ENCODE results near the gene SLC2A11. TPM values are rescaled to one million over a fixed set of nuclear protein-coding genes. Genes with fewer than 3 reads are reported as not detected.

Gene SLC2A11
- total RNA-seq, 4 donors from 2014 or later = 6.9 to 28.9 (median 13.4) TPM

- Histone ChIP-seq H3K4me1 (peaks cover 0 to 19% (median 11%) of the 10 kb centered on the region in 4 donors), H3K27ac (peak overlapping the region in 3 of 4 donors; percentile 6 to 91 (median 78))
- WGBS, 2 donors = 57 to 60% methylated on average over 11 of the region's 11 CpGs
Observed at GRCh38 chr22:23888615-23889401, 31.1 kb downstream of the SLC2A11 start.

DNA sequence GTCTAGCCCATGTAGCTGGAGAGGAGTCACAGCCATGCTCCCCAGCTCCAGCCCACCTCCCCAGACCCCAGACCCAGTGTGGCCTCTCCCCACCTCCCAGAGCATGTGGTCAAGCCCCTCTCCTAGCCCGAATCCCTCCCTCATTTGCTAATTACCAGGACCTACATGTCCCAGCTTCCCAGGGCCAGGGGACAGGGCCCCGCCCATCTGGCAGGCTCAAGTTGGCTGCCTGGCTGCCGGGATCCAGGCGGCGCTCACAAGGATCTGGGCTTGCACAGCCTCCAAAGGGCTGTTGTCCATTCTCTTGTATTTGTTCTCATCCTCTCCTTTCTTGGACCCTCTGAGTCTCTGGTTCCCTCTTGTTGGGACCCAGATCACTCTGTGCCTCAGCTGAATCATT lies 31.9 kb downstream of the SLC2A11 start:
- Histone ChIP-seq H3K27ac (peak overlapping the region in 3 of 4 donors; percentile 4 to 91 (median 78)), H3K27me3 (no peaks in the 10 kb centered on the region), H3K36me3 (peaks cover 0 to 7% (median 0%) of the 10 kb centered on the region in 3 donors), H3K9me3 (no peaks in the 10 kb centered on the region), H3K4me3 (no peak overlapping the region), H3K4me1 (peaks cover 0 to 21% (median 13%) of the 10 kb centered on the region in 4 donors)
- DNase-seq (ENCODE audit: low spot score in 2 of 2) = no peak
- 62 to 63% methylated on average over 5 of the region's 5 CpGs for WGBS, 2 donors
- TF ChIP-seq CTCF (IDR thresholded peaks at IDR 0.05) = no peak
- TF ChIP-seq POLR2A (IDR thresholded peaks at IDR 0.05) = no peak
- no peak for TF ChIP-seq EP300 (IDR thresholded peaks at IDR 0.05)

More at GRCh38 chr22:23888615-23889401, 31.1 kb downstream of the SLC2A11 start:
- Histone ChIP-seq H3K36me3 (peaks cover 0 to 15% (median 0%) of the 10 kb centered on the region in 3 donors), H3K9me3 (no peaks in the 10 kb centered on the region), H3K4me3 (no peak overlapping the region), H3K27me3 (no peaks in the 10 kb centered on the region)
- TF ChIP-seq EP300 (IDR thresholded peaks at IDR 0.05) = no peak
- no peak for TF ChIP-seq POLR2A (IDR thresholded peaks at IDR 0.05)
- peak in 1 of 5 experiments; percentile 8 for TF ChIP-seq CTCF (IDR thresholded peaks at IDR 0.05)
- DNase-seq (ENCODE audit: low spot score in 2 of 2) = no peak

GRCh38 chr22:23891726-23892125 lies 34.1 kb downstream of the SLC2A11 start:
- H3K9me3 ChIP-seq = no peaks in the 10 kb centered on the region
- TF ChIP-seq CTCF (IDR thresholded peaks at IDR 0.05) = no peak
- TF ChIP-seq POLR2A (IDR thresholded peaks at IDR 0.05) = no peak
- no peak for TF ChIP-seq EP300 (IDR thresholded peaks at IDR 0.05)
- no peak overlapping the region for H3K27ac ChIP-seq
- H3K27me3 ChIP-seq = no peaks in the 10 kb centered on the region
- no peak for DNase-seq (ENCODE audit: low spot score in 2 of 2)
- 83 to 98% methylated on average over 7 of the region's 7 CpGs for WGBS, 2 donors
- H3K4me1 ChIP-seq = peaks cover 0 to 39% (median 22%) of the 10 kb centered on the region in 4 donors
- H3K36me3 ChIP-seq = peaks cover 0 to 8% (median 0%) of the 10 kb centered on the region in 3 donors
- no peak overlapping the region for H3K4me3 ChIP-seq

GRCh38 chr22:23892130-23892529 lies 34.5 kb downstream of the SLC2A11 start:
- Histone ChIP-seq H3K9me3 (no peaks in the 10 kb centered on the region), H3K27me3 (no peaks in the 10 kb centered on the region), H3K27ac (no peak overlapping the region), H3K36me3 (peaks cover 0 to 12% (median 0%) of the 10 kb centered on the region in 3 donors), H3K4me3 (no peak overlapping the region), H3K4me1 (peaks cover 0 to 39% (median 22%) of the 10 kb centered on the region in 4 donors)
- 93% methylated on average over 2 of the region's 2 CpGs for WGBS, 2 donors
- TF ChIP-seq EP300 (IDR thresholded peaks at IDR 0.05) (no peak), CTCF (IDR thresholded peaks at IDR 0.05) (no peak), POLR2A (IDR thresholded peaks at IDR 0.05) (no peak)
- no peak for DNase-seq (ENCODE audit: low spot score in 2 of 2)

DNA sequence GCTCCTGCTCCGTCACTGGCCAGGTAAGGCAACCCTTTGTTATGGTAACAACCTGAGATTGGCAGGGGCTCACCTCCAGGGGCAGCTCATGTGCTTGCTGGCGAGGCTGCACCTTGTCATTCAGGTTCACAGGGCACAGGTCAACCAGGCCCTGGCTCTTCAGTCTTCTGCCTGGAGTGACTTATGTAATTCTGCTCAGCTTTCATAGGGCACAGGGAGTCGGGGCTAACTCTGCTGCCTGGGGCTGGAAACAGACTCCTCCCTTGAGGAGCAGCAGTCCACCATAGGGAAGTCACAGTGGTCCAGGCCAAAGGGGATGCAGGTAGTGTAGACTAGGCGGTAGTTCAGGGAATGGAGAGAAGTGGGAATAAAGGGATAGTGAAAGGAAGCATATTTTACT lies 35.0 kb downstream of the SLC2A11 start:
- DNase-seq (ENCODE audit: low spot score in 2 of 2) = no peak
- Histone ChIP-seq H3K36me3 (peaks cover 0 to 18% (median 0%) of the 10 kb centered on the region in 3 donors), H3K9me3 (no peaks in the 10 kb centered on the region), H3K4me3 (no peak overlapping the region), H3K27me3 (no peaks in the 10 kb centered on the region), H3K27ac (no peak overlapping the region), H3K4me1 (peaks cover 0 to 39% (median 22%) of the 10 kb centered on the region in 4 donors)
- no peak for TF ChIP-seq POLR2A (IDR thresholded peaks at IDR 0.05)
- TF ChIP-seq EP300 (IDR thresholded peaks at IDR 0.05) = no peak
- no peak for TF ChIP-seq CTCF (IDR thresholded peaks at IDR 0.05)
- 49 to 82% methylated on average over 3 to 4 of the region's 4 CpGs for WGBS, 2 donors
